ENCODE data around the gene FIG4.

GRCh38 chr6:109816452-109817374 lies 125.6 kb downstream of the FIG4 start:
- no peak for TF ChIP-seq EZH2 (IDR thresholded peaks at IDR 0.05; ENCODE audit: insufficient read depth, poor library complexity, severe bottlenecking)
- TF ChIP-seq EZH2phosphoT487 (IDR thresholded peaks at IDR 0.05; ENCODE audit: insufficient read depth, low read depth), result no peak
